OCI-LY7 (cell line): ENCODE measurements around the gene GRIN3B. TPM values are rescaled to one million over a fixed set of nuclear protein-coding genes. Genes with fewer than 3 reads are reported as not detected.

Source experiments
- BruUV-seq: library from RNA; stranded (reverse); fragments of 400-500 nt; replicated peaks from 2 replicates; lab custom pipeline; 2021; lab: Mats Ljungman, UMichigan
- CTCF ChIA-PET: fragments of 300-600 bp; sonication (Branson Sonifier 250); formaldehyde crosslinking; loops from one replicate; lab custom pipeline; 2022; ENCODE audit warnings: antibody characterized with exemption; ENCODE audit not compliant: unreplicated experiment; lab: Charles Lee
- POLR2A ChIA-PET: fragments of 300-600 bp; sonication (Branson Sonifier 250); formaldehyde crosslinking; loops from one replicate; lab custom pipeline; 2022; ENCODE audit warnings: antibody characterized with exemption; lab: Charles Lee
- DNase-seq: peaks from one replicate; pipeline ENCODE4 v3.0.0-alpha.2; 2015; ENCODE audit warnings: low spot score
- H2AFZ ChIP-seq: fragments of 200-600 bp; sonication (generic), shearing (Covaris generic); 2 replicates; pipeline ENCODE4 v1.6.1; 2014; ENCODE audit warnings: mild to moderate bottlenecking, antibody characterized with exemption, low read length, moderate library complexity
- H3K27ac ChIP-seq: fragments of 200-600 bp; sonication (generic); 2 replicates; pipeline ENCODE4 v1.5.1; 2014; ENCODE audit warnings: mixed run types, low read depth, mild to moderate bottlenecking, moderate library complexity, low read length, inconsistent platforms; ENCODE audit not compliant: poor library complexity, severe bottlenecking
- H3K36me3 ChIP-seq: fragments of 200-600 bp; sonication (generic); 2 replicates; pipeline ENCODE4 v1.6.1; 2014; ENCODE audit warnings: mild to moderate bottlenecking, antibody characterized with exemption, low read length, moderate library complexity, mixed read lengths; ENCODE audit not compliant: insufficient read depth
- H3K4me1 ChIP-seq: fragments of 200-600 bp; sonication (generic); 2 replicates; pipeline ENCODE4 v1.5.1; 2014; ENCODE audit warnings: mild to moderate bottlenecking, low read length; ENCODE audit not compliant: insufficient read depth, poor library complexity, severe bottlenecking
- H3K4me2 ChIP-seq: fragments of 200-600 bp; sonication (generic); 2 replicates; pipeline ENCODE4 v1.6.1; 2014; ENCODE audit warnings: mild to moderate bottlenecking, low read length
- H3K4me3 ChIP-seq: fragments of 200-600 bp; sonication (generic); 2 replicates; pipeline ENCODE4 v1.5.1; 2014; ENCODE audit warnings: mild to moderate bottlenecking, low read depth, low read length; ENCODE audit not compliant: poor library complexity, severe bottlenecking
- H3K79me2 ChIP-seq: fragments of 200-600 bp; sonication (generic); 2 replicates; pipeline ENCODE4 v1.6.1; 2016; ENCODE audit warnings: low read depth, mild to moderate bottlenecking, low read length, moderate library complexity, mixed read lengths; ENCODE audit not compliant: insufficient read depth
- H3K9me2 ChIP-seq: fragments of 200-600 bp; sonication (generic); 2 replicates; pipeline ENCODE4 v1.6.1; 2016; ENCODE audit warnings: mild to moderate bottlenecking, low read length, mixed read lengths; ENCODE audit not compliant: insufficient read depth
- H3K9me3 ChIP-seq: fragments of 200-600 bp; sonication (generic); 2 replicates; pipeline ENCODE4 v1.6.1; 2014; ENCODE audit warnings: mild to moderate bottlenecking, mixed run types, low read length, mixed read lengths
- H4K20me1 ChIP-seq: fragments of 200-600 bp; sonication (generic); 2 replicates; pipeline ENCODE4 v1.6.1; 2014; ENCODE audit warnings: mild to moderate bottlenecking, antibody characterized with exemption, low read length, moderate library complexity, mixed read lengths; ENCODE audit not compliant: insufficient read depth
- EZH2phosphoT487 ChIP-seq: fragments of 200-600 bp; sonication (generic); IDR thresholded peaks from 2 replicates; pipeline ENCODE4 v1.6.1; 2018; ENCODE audit warnings: low read depth, borderline replicate concordance, mild to moderate bottlenecking, mixed run types, antibody characterized with exemption, low read length, moderate library complexity, mixed read lengths
- intact Hi-C: fragments of 100-400 bp; cut with micrococcal nuclease; formaldehyde crosslinking; loops from one replicate; pipeline ENCODE4 v1.10.0; 2022; ENCODE audit not compliant: unreplicated experiment
- total RNA-seq, 2 experiments: library from RNA; depleted of rRNA in 1 of 2; stranded (reverse); fragments of >200 nt in 1 of 2; shearing (Covaris generic) in 1 of 2; gene quantifications; 2 replicates each; pipeline ENCODE4 v1.2.3, GENCODE V29; 2014 to 2022
- TF ChIP-seq, protein P1 (sequence below): fragments of 200-600 bp; sonication (generic); conservative IDR thresholded peaks from 2 replicates; pipeline ENCODE4 v1.5.1; 2014; ENCODE audit warnings: mild to moderate bottlenecking, antibody characterized with exemption, low read length, moderate library complexity, mixed read lengths

GRIN3B gene
- total RNA-seq, 2 experiments from 2014 or later, result not detected

DNA sequence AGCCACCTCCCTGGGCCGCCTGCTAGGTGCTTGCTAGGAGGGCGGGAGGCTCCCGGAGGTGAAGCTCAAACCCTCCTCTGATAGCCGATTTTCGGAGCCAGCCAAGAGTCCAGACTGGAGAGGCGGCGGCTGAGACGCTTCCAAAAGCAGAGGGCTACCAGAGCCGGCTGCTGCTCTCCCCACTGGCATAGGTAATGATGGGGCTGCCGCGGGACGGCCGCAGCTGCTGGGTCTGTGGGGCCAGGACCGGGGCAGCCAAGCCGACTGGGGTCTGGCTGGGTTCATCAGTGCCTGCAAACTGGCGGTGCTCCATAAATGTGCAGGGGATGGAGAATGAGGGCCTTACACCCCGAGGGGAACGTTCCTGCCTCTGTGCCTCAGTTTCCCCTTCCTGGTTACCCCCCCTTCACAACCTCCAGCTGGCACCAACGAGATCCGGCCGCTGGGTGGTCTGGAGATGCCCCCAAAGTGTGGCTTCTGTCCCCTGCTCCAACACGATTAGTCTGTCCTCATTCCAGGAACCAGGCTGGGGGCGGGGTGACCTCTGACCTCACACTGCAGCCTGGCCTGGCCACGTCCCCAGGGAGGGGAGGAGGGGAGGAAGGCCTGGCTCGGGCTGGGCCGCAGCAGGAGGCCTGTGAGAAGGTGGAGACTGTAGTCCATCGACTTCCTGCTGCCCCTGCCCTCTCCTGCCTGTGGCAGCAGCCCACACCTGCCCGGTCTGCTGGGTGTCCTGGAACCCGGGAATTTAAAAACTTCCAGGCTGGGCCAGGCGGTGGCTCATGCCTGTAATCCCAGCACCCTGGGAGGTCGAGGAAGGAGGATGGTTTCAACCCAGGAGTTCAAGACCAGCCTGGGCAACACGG lies 19.9 kb upstream of the GRIN3B start:
- intact Hi-C loops, result no loop called here
- BruUV-seq, result no TSS peak
- no peak for DNase-seq
- POLR2A ChIA-PET, result no interaction called here
- no peak overlapping the region for H2AFZ ChIP-seq
- no peak for TF ChIP-seq EZH2phosphoT487
- TF ChIP-seq, protein P1, sequence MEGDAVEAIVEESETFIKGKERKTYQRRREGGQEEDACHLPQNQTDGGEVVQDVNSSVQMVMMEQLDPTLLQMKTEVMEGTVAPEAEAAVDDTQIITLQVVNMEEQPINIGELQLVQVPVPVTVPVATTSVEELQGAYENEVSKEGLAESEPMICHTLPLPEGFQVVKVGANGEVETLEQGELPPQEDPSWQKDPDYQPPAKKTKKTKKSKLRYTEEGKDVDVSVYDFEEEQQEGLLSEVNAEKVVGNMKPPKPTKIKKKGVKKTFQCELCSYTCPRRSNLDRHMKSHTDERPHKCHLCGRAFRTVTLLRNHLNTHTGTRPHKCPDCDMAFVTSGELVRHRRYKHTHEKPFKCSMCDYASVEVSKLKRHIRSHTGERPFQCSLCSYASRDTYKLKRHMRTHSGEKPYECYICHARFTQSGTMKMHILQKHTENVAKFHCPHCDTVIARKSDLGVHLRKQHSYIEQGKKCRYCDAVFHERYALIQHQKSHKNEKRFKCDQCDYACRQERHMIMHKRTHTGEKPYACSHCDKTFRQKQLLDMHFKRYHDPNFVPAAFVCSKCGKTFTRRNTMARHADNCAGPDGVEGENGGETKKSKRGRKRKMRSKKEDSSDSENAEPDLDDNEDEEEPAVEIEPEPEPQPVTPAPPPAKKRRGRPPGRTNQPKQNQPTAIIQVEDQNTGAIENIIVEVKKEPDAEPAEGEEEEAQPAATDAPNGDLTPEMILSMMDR, result no peak
- no peaks in the 10 kb centered on the region for H3K9me3 ChIP-seq
- H3K9me2 ChIP-seq, result no peaks in the 10 kb centered on the region
- H3K4me1 ChIP-seq, result peaks cover 21% of the 10 kb centered on the region
- no peaks in the 10 kb centered on the region for H4K20me1 ChIP-seq
- H3K4me3 ChIP-seq, result no peak overlapping the region
- CTCF ChIA-PET, result no interaction called here
- H3K27ac ChIP-seq, result no peak overlapping the region
- H3K36me3 ChIP-seq, result no peaks in the 10 kb centered on the region
- H3K79me2 ChIP-seq, result peaks cover 9% of the 10 kb centered on the region; the same call in 1 of the 2 replicates
- no peak overlapping the region for H3K4me2 ChIP-seq

DNA sequence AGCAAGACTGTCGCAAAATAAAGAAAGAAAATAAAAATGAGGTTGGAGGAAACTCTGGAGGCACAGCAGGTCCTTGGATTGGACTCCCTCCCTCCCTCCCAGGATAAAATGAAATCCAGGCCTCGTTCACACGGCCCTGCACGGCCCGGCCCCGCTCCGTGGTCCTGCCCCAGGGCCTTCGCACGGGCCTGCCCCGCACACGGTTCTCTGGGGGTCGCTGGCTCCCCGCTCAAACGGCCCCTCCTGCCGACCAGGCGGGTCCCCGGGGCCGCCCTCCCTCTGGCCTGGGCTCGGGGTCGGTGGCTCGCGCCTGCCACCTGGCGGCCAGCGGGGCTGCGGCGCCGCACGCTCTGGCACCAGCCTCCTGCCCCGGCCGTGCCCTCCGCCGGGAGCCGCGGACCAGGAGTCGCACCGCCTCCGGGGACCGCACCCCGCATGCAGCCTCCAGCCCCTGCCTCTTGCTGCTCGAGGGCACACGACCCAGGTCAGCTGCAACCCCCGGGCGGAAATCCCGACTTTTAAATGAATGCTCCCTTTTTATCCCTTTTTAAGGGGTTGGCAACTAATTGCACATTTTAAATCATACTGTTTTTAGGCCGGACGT lies 17.6 kb upstream of the GRIN3B start:
- TF ChIP-seq EZH2phosphoT487, result no peak
- TF ChIP-seq, protein P1, result peak; percentile 88
- DNase-seq, result peak; percentile 80
- POLR2A ChIA-PET, result no interaction called here
- intact Hi-C loops, result loop anchor here (1.0 to 2.0 kb wide), 2 partner anchors 61 to 212 kb away; no protein-coding TSS in a partner anchor
- H2AFZ ChIP-seq, result peak overlapping the region; percentile 46; the same call in 1 of the 2 replicates
- no peak overlapping the region for H3K27ac ChIP-seq
- peaks cover 16% of the 10 kb centered on the region; the same call in 1 of the 2 replicates for H3K36me3 ChIP-seq
- no peak overlapping the region for H3K4me3 ChIP-seq
- H3K9me3 ChIP-seq, result no peaks in the 10 kb centered on the region
- BruUV-seq, result no TSS peak
- H3K9me2 ChIP-seq, result no peaks in the 10 kb centered on the region
- peaks cover 9% of the 10 kb centered on the region; the same call in 1 of the 2 replicates for H3K79me2 ChIP-seq
- H3K4me2 ChIP-seq, result peak overlapping the region; percentile 83
- peaks cover 24% of the 10 kb centered on the region for H3K4me1 ChIP-seq
- CTCF ChIA-PET, result interaction anchor here (0.7 kb wide), 1 partner anchor 59 kb away, joined by 3 read pairs; no protein-coding TSS in a partner anchor
- no peaks in the 10 kb centered on the region for H4K20me1 ChIP-seq
